ENCODE results near the gene CCIN.

The CCIN gene

GRCh38 chr9:36207546-36208012, 38.4 kb downstream of the CCIN start:
- peaks cover 41% of the 10 kb centered on the region for H3K36me3 ChIP-seq (ENCODE audit: control insufficient read depth, insufficient read depth, low read length)
- H3K4me1 ChIP-seq (ENCODE audit: control insufficient read depth, insufficient read depth, low read length): no peaks in the 10 kb centered on the region
- H3K27me3 ChIP-seq (ENCODE audit: control insufficient read depth, insufficient read depth, low read length): no peaks in the 10 kb centered on the region
- no peak overlapping the region for H3K4me3 ChIP-seq (ENCODE audit: low read length)
- no peak for DNase-seq (ENCODE audit: low read depth, low spot score)
- WGBS (ENCODE audit: insufficient coverage, insufficient read length): no CpG with 5 or more reads among the region's 1 CpG
- no peak overlapping the region for H3K27ac ChIP-seq (ENCODE audit: low read length)
- H3K9me3 ChIP-seq (ENCODE audit: control insufficient read depth, insufficient read depth, low read length): no peaks in the 10 kb centered on the region

GRCh38 chr9:36208521-36209253, 39.5 kb downstream of the CCIN start:
- no peak for DNase-seq (ENCODE audit: low read depth, low spot score)
- Histone ChIP-seq H3K27me3 (ENCODE audit: control insufficient read depth, insufficient read depth, low read length) (no peaks in the 10 kb centered on the region), H3K36me3 (ENCODE audit: control insufficient read depth, insufficient read depth, low read length) (peaks cover 41% of the 10 kb centered on the region), H3K27ac (ENCODE audit: low read length) (no peak overlapping the region), H3K4me3 (ENCODE audit: low read length) (no peak overlapping the region), H3K4me1 (ENCODE audit: control insufficient read depth, insufficient read depth, low read length) (no peaks in the 10 kb centered on the region), H3K9me3 (ENCODE audit: control insufficient read depth, insufficient read depth, low read length) (no peaks in the 10 kb centered on the region)
- no CpG with 5 or more reads among the region's 10 CpGs for WGBS (ENCODE audit: insufficient coverage, insufficient read length)

- Histone ChIP-seq H3K9me3 (ENCODE audit: control insufficient read depth, insufficient read depth, low read length) (no peaks in the 10 kb centered on the region), H3K27ac (ENCODE audit: low read length) (no peak overlapping the region), H3K27me3 (ENCODE audit: control insufficient read depth, insufficient read depth, low read length) (no peaks in the 10 kb centered on the region), H3K36me3 (ENCODE audit: control insufficient read depth, insufficient read depth, low read length) (peaks cover 31% of the 10 kb centered on the region), H3K4me3 (ENCODE audit: low read length) (no peak overlapping the region), H3K4me1 (ENCODE audit: control insufficient read depth, insufficient read depth, low read length) (no peaks in the 10 kb centered on the region)
- WGBS (ENCODE audit: insufficient coverage, insufficient read length): no CpG with 5 or more reads among the region's 8 CpGs
- DNase-seq (ENCODE audit: low read depth, low spot score): no peak
Measured at GRCh38 chr9:36210722-36211121, 41.5 kb downstream of the CCIN start.

- Histone ChIP-seq H3K36me3 (ENCODE audit: control insufficient read depth, insufficient read depth, low read length) (peaks cover 27% of the 10 kb centered on the region), H3K27ac (ENCODE audit: low read length) (no peak overlapping the region), H3K4me1 (ENCODE audit: control insufficient read depth, insufficient read depth, low read length) (no peaks in the 10 kb centered on the region), H3K9me3 (ENCODE audit: control insufficient read depth, insufficient read depth, low read length) (no peaks in the 10 kb centered on the region), H3K27me3 (ENCODE audit: control insufficient read depth, insufficient read depth, low read length) (no peaks in the 10 kb centered on the region), H3K4me3 (ENCODE audit: low read length) (no peak overlapping the region)
- DNase-seq (ENCODE audit: low read depth, low spot score): no peak
- no CpG with 5 or more reads among the region's 7 CpGs for WGBS (ENCODE audit: insufficient coverage, insufficient read length)
Measured at GRCh38 chr9:36211510-36211909, 42.3 kb downstream of the CCIN start.

GRCh38 chr9:36213387-36213786, 44.2 kb downstream of the CCIN start:
- no CpG with 5 or more reads among the region's 4 CpGs for WGBS (ENCODE audit: insufficient coverage, insufficient read length)

GRCh38 chr9:36213989-36214388, 44.8 kb downstream of the CCIN start:
- H3K27ac ChIP-seq (ENCODE audit: low read length): no peak overlapping the region
- WGBS (ENCODE audit: insufficient coverage, insufficient read length): no CpG with 5 or more reads among the region's 4 CpGs
- no peaks in the 10 kb centered on the region for H3K27me3 ChIP-seq (ENCODE audit: control insufficient read depth, insufficient read depth, low read length)
- H3K4me3 ChIP-seq (ENCODE audit: low read length): no peak overlapping the region
- H3K36me3 ChIP-seq (ENCODE audit: control insufficient read depth, insufficient read depth, low read length): peaks cover 20% of the 10 kb centered on the region
- no peaks in the 10 kb centered on the region for H3K4me1 ChIP-seq (ENCODE audit: control insufficient read depth, insufficient read depth, low read length)
- no peak for DNase-seq (ENCODE audit: low read depth, low spot score)
- H3K9me3 ChIP-seq (ENCODE audit: control insufficient read depth, insufficient read depth, low read length): no peaks in the 10 kb centered on the region

More at GRCh38 chr9:36213387-36213786, 44.2 kb downstream of the CCIN start:
- H3K27me3 ChIP-seq (ENCODE audit: control insufficient read depth, insufficient read depth, low read length): no peaks in the 10 kb centered on the region
- peaks cover 23% of the 10 kb centered on the region for H3K36me3 ChIP-seq (ENCODE audit: control insufficient read depth, insufficient read depth, low read length)
- DNase-seq (ENCODE audit: low read depth, low spot score): no peak
- no peak overlapping the region for H3K4me3 ChIP-seq (ENCODE audit: low read length)
- H3K27ac ChIP-seq (ENCODE audit: low read length): no peak overlapping the region
- no peaks in the 10 kb centered on the region for H3K9me3 ChIP-seq (ENCODE audit: control insufficient read depth, insufficient read depth, low read length)
- no peaks in the 10 kb centered on the region for H3K4me1 ChIP-seq (ENCODE audit: control insufficient read depth, insufficient read depth, low read length)

GRCh38 chr9:36214571-36214970, 45.4 kb downstream of the CCIN start:
- Histone ChIP-seq H3K27ac (ENCODE audit: low read length) (no peak overlapping the region), H3K9me3 (ENCODE audit: control insufficient read depth, insufficient read depth, low read length) (no peaks in the 10 kb centered on the region), H3K27me3 (ENCODE audit: control insufficient read depth, insufficient read depth, low read length) (no peaks in the 10 kb centered on the region), H3K4me1 (ENCODE audit: control insufficient read depth, insufficient read depth, low read length) (no peaks in the 10 kb centered on the region), H3K36me3 (ENCODE audit: control insufficient read depth, insufficient read depth, low read length) (peaks cover 16% of the 10 kb centered on the region), H3K4me3 (ENCODE audit: low read length) (no peak overlapping the region)
- DNase-seq (ENCODE audit: low read depth, low spot score): no peak

- no peaks in the 10 kb centered on the region for H3K27me3 ChIP-seq (ENCODE audit: control insufficient read depth, insufficient read depth, low read length)
- H3K36me3 ChIP-seq (ENCODE audit: control insufficient read depth, insufficient read depth, low read length): peaks cover 4% of the 10 kb centered on the region
- no CpG with 5 or more reads among the region's 13 CpGs for WGBS (ENCODE audit: insufficient coverage, insufficient read length)
- no peak overlapping the region for H3K4me3 ChIP-seq (ENCODE audit: low read length)
- no peak overlapping the region for H3K27ac ChIP-seq (ENCODE audit: low read length)
- no peaks in the 10 kb centered on the region for H3K4me1 ChIP-seq (ENCODE audit: control insufficient read depth, insufficient read depth, low read length)
- H3K9me3 ChIP-seq (ENCODE audit: control insufficient read depth, insufficient read depth, low read length): no peaks in the 10 kb centered on the region
- no peak for DNase-seq (ENCODE audit: low read depth, low spot score)
Measured at GRCh38 chr9:36217256-36217968, 48.2 kb downstream of the CCIN start.

GRCh38 chr9:36218011-36218410, 48.8 kb downstream of the CCIN start:
- no peaks in the 10 kb centered on the region for H3K27me3 ChIP-seq (ENCODE audit: control insufficient read depth, insufficient read depth, low read length)
- no peak for DNase-seq (ENCODE audit: low read depth, low spot score)
- H3K4me3 ChIP-seq (ENCODE audit: low read length): no peak overlapping the region
- no peaks in the 10 kb centered on the region for H3K4me1 ChIP-seq (ENCODE audit: control insufficient read depth, insufficient read depth, low read length)
- no CpG with 5 or more reads among the region's 5 CpGs for WGBS (ENCODE audit: insufficient coverage, insufficient read length)
- no peaks in the 10 kb centered on the region for H3K9me3 ChIP-seq (ENCODE audit: control insufficient read depth, insufficient read depth, low read length)
- no peak overlapping the region for H3K27ac ChIP-seq (ENCODE audit: low read length)
- peaks cover 8% of the 10 kb centered on the region for H3K36me3 ChIP-seq (ENCODE audit: control insufficient read depth, insufficient read depth, low read length)

GRCh38 chr9:36218411-36218901, 49.3 kb downstream of the CCIN start:
- H3K36me3 ChIP-seq (ENCODE audit: control insufficient read depth, insufficient read depth, low read length): peaks cover 8% of the 10 kb centered on the region
- no peak for DNase-seq (ENCODE audit: low read depth, low spot score)
- H3K4me3 ChIP-seq (ENCODE audit: low read length): no peak overlapping the region
- no peak overlapping the region for H3K27ac ChIP-seq (ENCODE audit: low read length)
- H3K4me1 ChIP-seq (ENCODE audit: control insufficient read depth, insufficient read depth, low read length): no peaks in the 10 kb centered on the region
- no CpG with 5 or more reads among the region's 7 CpGs for WGBS (ENCODE audit: insufficient coverage, insufficient read length)
- H3K9me3 ChIP-seq (ENCODE audit: control insufficient read depth, insufficient read depth, low read length): no peaks in the 10 kb centered on the region
- H3K27me3 ChIP-seq (ENCODE audit: control insufficient read depth, insufficient read depth, low read length): no peaks in the 10 kb centered on the region
